A673 (cell line): ENCODE measurements around the gene TDRD5.

Experiments
- EZH2 ChIP-seq: fragments of 200-600 bp; sonication (generic); IDR thresholded peaks from 2 replicates; pipeline ENCODE4 v1.6.1; 2017; ENCODE audit warnings: borderline replicate concordance, low read depth, mild to moderate bottlenecking, mixed read lengths, antibody characterized with exemption, low read length; ENCODE audit not compliant: poor library complexity, severe bottlenecking
- TF ChIP-seq, protein P1 (sequence below): fragments of 300-800, 200-600 bp; sonication (generic); conservative IDR thresholded peaks from 2 replicates; pipeline ENCODE4 v1.5.1; 2017; ENCODE audit warnings: low read depth, mild to moderate bottlenecking, antibody characterized with exemption, low read length, moderate library complexity, mixed read lengths

GRCh38 chr1:179576509-179576908 lies 15.1 kb upstream of the TDRD5 start:
- TF ChIP-seq, protein P1, sequence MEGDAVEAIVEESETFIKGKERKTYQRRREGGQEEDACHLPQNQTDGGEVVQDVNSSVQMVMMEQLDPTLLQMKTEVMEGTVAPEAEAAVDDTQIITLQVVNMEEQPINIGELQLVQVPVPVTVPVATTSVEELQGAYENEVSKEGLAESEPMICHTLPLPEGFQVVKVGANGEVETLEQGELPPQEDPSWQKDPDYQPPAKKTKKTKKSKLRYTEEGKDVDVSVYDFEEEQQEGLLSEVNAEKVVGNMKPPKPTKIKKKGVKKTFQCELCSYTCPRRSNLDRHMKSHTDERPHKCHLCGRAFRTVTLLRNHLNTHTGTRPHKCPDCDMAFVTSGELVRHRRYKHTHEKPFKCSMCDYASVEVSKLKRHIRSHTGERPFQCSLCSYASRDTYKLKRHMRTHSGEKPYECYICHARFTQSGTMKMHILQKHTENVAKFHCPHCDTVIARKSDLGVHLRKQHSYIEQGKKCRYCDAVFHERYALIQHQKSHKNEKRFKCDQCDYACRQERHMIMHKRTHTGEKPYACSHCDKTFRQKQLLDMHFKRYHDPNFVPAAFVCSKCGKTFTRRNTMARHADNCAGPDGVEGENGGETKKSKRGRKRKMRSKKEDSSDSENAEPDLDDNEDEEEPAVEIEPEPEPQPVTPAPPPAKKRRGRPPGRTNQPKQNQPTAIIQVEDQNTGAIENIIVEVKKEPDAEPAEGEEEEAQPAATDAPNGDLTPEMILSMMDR, result no peak
- TF ChIP-seq EZH2, result no peak
